ENCODE data around the gene STT3B.
A peak's percentile ranks its signal among the peaks of the same experiment; 100 is the strongest.

STT3B gene

GRCh38 chr3:31622636-31623288 is 90.0 kb downstream of the STT3B start:
- Histone ChIP-seq H3K27ac (ENCODE audit: low read depth, low read length) (no peak overlapping the region), H3K9ac (ENCODE audit: low read depth, low read length) (no peak overlapping the region), H3K4me1 (ENCODE audit: control insufficient read depth, insufficient read depth, low read length) (peaks cover 30% of the 10 kb centered on the region), H3K27me3 (ENCODE audit: control insufficient read depth, insufficient read depth, low read length) (no peaks in the 10 kb centered on the region), H3K36me3 (ENCODE audit: control insufficient read depth, insufficient read depth, low read length) (peaks cover 48% of the 10 kb centered on the region), H3K4me3 (ENCODE audit: low read depth, low read length) (no peak overlapping the region), H3K9me3 (ENCODE audit: control insufficient read depth, insufficient read depth, low read length) (no peaks in the 10 kb centered on the region)

GRCh38 chr3:31624083-31624709 is 91.5 kb downstream of the STT3B start:
- Histone ChIP-seq H3K4me1 (ENCODE audit: control insufficient read depth, insufficient read depth, low read length) (peaks cover 30% of the 10 kb centered on the region), H3K36me3 (ENCODE audit: control insufficient read depth, insufficient read depth, low read length) (peaks cover 38% of the 10 kb centered on the region), H3K9me3 (ENCODE audit: control insufficient read depth, insufficient read depth, low read length) (no peaks in the 10 kb centered on the region), H3K9ac (ENCODE audit: low read depth, low read length) (no peak overlapping the region), H3K4me3 (ENCODE audit: low read depth, low read length) (no peak overlapping the region), H3K27me3 (ENCODE audit: control insufficient read depth, insufficient read depth, low read length) (no peaks in the 10 kb centered on the region), H3K27ac (ENCODE audit: low read depth, low read length) (peak overlapping the region; percentile 21)

- H3K27me3 ChIP-seq (ENCODE audit: control insufficient read depth, insufficient read depth, low read length) = no peaks in the 10 kb centered on the region
- H3K4me1 ChIP-seq (ENCODE audit: control insufficient read depth, insufficient read depth, low read length) = peaks cover 30% of the 10 kb centered on the region
- no peak overlapping the region for H3K4me3 ChIP-seq (ENCODE audit: low read depth, low read length)
- H3K9me3 ChIP-seq (ENCODE audit: control insufficient read depth, insufficient read depth, low read length) = no peaks in the 10 kb centered on the region
- H3K36me3 ChIP-seq (ENCODE audit: control insufficient read depth, insufficient read depth, low read length) = peaks cover 42% of the 10 kb centered on the region
- no peak overlapping the region for H3K9ac ChIP-seq (ENCODE audit: low read depth, low read length)
- peak overlapping the region; percentile 54 for H3K27ac ChIP-seq (ENCODE audit: low read depth, low read length)
These were observed 92.6 kb downstream of the STT3B start for GRCh38 chr3:31625358-31625757.

GRCh38 chr3:31629054-31629453 is 96.3 kb downstream of the STT3B start:
- Histone ChIP-seq H3K9me3 (ENCODE audit: control insufficient read depth, insufficient read depth, low read length) (no peaks in the 10 kb centered on the region), H3K27me3 (ENCODE audit: control insufficient read depth, insufficient read depth, low read length) (no peaks in the 10 kb centered on the region), H3K9ac (ENCODE audit: low read depth, low read length) (no peak overlapping the region), H3K27ac (ENCODE audit: low read depth, low read length) (no peak overlapping the region), H3K4me1 (ENCODE audit: control insufficient read depth, insufficient read depth, low read length) (peaks cover 30% of the 10 kb centered on the region), H3K36me3 (ENCODE audit: control insufficient read depth, insufficient read depth, low read length) (peaks cover 52% of the 10 kb centered on the region), H3K4me3 (ENCODE audit: low read depth, low read length) (no peak overlapping the region)

GRCh38 chr3:31634476-31634875 is 101.8 kb downstream of the STT3B start:
- H3K4me1 ChIP-seq (ENCODE audit: control insufficient read depth, insufficient read depth, low read length) = no peaks in the 10 kb centered on the region
- no peaks in the 10 kb centered on the region for H3K27me3 ChIP-seq (ENCODE audit: control insufficient read depth, insufficient read depth, low read length)
- no peak overlapping the region for H3K9ac ChIP-seq (ENCODE audit: low read depth, low read length)
- H3K36me3 ChIP-seq (ENCODE audit: control insufficient read depth, insufficient read depth, low read length) = peaks cover 59% of the 10 kb centered on the region
- no peak overlapping the region for H3K4me3 ChIP-seq (ENCODE audit: low read depth, low read length)
- no peaks in the 10 kb centered on the region for H3K9me3 ChIP-seq (ENCODE audit: control insufficient read depth, insufficient read depth, low read length)
- H3K27ac ChIP-seq (ENCODE audit: low read depth, low read length) = no peak overlapping the region

- Histone ChIP-seq H3K4me1 (ENCODE audit: control insufficient read depth, insufficient read depth, low read length) (no peaks in the 10 kb centered on the region), H3K27me3 (ENCODE audit: control insufficient read depth, insufficient read depth, low read length) (no peaks in the 10 kb centered on the region), H3K27ac (ENCODE audit: low read depth, low read length) (no peak overlapping the region), H3K4me3 (ENCODE audit: low read depth, low read length) (no peak overlapping the region), H3K9me3 (ENCODE audit: control insufficient read depth, insufficient read depth, low read length) (no peaks in the 10 kb centered on the region), H3K9ac (ENCODE audit: low read depth, low read length) (no peak overlapping the region), H3K36me3 (ENCODE audit: control insufficient read depth, insufficient read depth, low read length) (peaks cover 48% of the 10 kb centered on the region)
These were observed 102.8 kb downstream of the STT3B start for GRCh38 chr3:31635545-31635944.

GRCh38 chr3:31636049-31636448 is 103.3 kb downstream of the STT3B start:
- Histone ChIP-seq H3K4me1 (ENCODE audit: control insufficient read depth, insufficient read depth, low read length) (no peaks in the 10 kb centered on the region), H3K27ac (ENCODE audit: low read depth, low read length) (no peak overlapping the region), H3K9me3 (ENCODE audit: control insufficient read depth, insufficient read depth, low read length) (no peaks in the 10 kb centered on the region), H3K9ac (ENCODE audit: low read depth, low read length) (no peak overlapping the region), H3K36me3 (ENCODE audit: control insufficient read depth, insufficient read depth, low read length) (peaks cover 45% of the 10 kb centered on the region), H3K4me3 (ENCODE audit: low read depth, low read length) (no peak overlapping the region), H3K27me3 (ENCODE audit: control insufficient read depth, insufficient read depth, low read length) (no peaks in the 10 kb centered on the region)

- Histone ChIP-seq H3K27me3 (ENCODE audit: control insufficient read depth, insufficient read depth, low read length) (no peaks in the 10 kb centered on the region), H3K9me3 (ENCODE audit: control insufficient read depth, insufficient read depth, low read length) (no peaks in the 10 kb centered on the region), H3K9ac (ENCODE audit: low read depth, low read length) (no peak overlapping the region), H3K4me3 (ENCODE audit: low read depth, low read length) (no peak overlapping the region), H3K36me3 (ENCODE audit: control insufficient read depth, insufficient read depth, low read length) (peaks cover 37% of the 10 kb centered on the region), H3K4me1 (ENCODE audit: control insufficient read depth, insufficient read depth, low read length) (no peaks in the 10 kb centered on the region), H3K27ac (ENCODE audit: low read depth, low read length) (no peak overlapping the region)
These were observed 104.1 kb downstream of the STT3B start for GRCh38 chr3:31636694-31637442.

GRCh38 chr3:31639828-31640227 is 107.1 kb downstream of the STT3B start:
- no peaks in the 10 kb centered on the region for H3K9me3 ChIP-seq (ENCODE audit: control insufficient read depth, insufficient read depth, low read length)
- H3K9ac ChIP-seq (ENCODE audit: low read depth, low read length) = no peak overlapping the region

GRCh38 chr3:31645256-31645655 is 112.5 kb downstream of the STT3B start:
- Histone ChIP-seq H3K27ac (ENCODE audit: low read depth, low read length) (no peak overlapping the region), H3K4me3 (ENCODE audit: low read depth, low read length) (no peak overlapping the region), H3K4me1 (ENCODE audit: control insufficient read depth, insufficient read depth, low read length) (no peaks in the 10 kb centered on the region), H3K9me3 (ENCODE audit: control insufficient read depth, insufficient read depth, low read length) (peaks cover 3% of the 10 kb centered on the region; the same call in 1 of the 2 replicates), H3K36me3 (ENCODE audit: control insufficient read depth, insufficient read depth, low read length) (peaks cover 13% of the 10 kb centered on the region), H3K27me3 (ENCODE audit: control insufficient read depth, insufficient read depth, low read length) (no peaks in the 10 kb centered on the region), H3K9ac (ENCODE audit: low read depth, low read length) (no peak overlapping the region)

More at GRCh38 chr3:31639828-31640227, 107.1 kb downstream of the STT3B start:
- Histone ChIP-seq H3K36me3 (ENCODE audit: control insufficient read depth, insufficient read depth, low read length) (peaks cover 22% of the 10 kb centered on the region), H3K27ac (ENCODE audit: low read depth, low read length) (no peak overlapping the region), H3K4me3 (ENCODE audit: low read depth, low read length) (no peak overlapping the region), H3K4me1 (ENCODE audit: control insufficient read depth, insufficient read depth, low read length) (no peaks in the 10 kb centered on the region), H3K27me3 (ENCODE audit: control insufficient read depth, insufficient read depth, low read length) (no peaks in the 10 kb centered on the region)

Data from HUES48 (cell line).